ENCODE data around the gene KLHL35.
"Not testable (repeated sequence)": the region's sequence is repeated elsewhere in the genome, so short reads cannot be mapped to it uniquely, and the experiment has no call there.

The KLHL35 gene

DNA sequence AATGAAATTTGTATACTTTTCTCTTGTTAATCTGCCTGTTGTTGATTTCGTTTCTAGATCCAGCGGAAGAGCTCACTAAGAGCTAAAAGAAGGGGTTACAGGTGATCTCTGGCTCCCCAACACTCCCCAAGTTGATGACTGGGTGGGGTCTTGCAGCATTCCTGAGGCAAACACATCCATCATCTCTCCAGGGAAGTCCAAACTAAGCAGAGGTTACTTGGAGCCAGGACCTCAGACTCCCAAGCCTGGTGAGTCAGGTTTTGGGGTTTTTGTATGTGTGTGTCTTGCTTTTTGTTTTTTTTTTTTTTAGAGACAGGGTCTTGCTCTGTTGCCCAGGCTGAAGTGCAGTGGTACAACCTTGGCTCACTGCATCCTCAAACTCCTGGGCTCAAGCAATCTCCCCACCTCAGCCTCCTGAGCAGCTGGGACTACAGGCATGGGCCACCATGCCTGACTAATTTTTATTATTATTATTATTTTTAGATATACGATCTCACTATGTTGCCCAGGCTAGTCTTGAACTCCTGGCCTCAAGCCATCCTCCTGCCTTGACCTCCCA, 45.2 kb downstream of the KLHL35 start:
- no peak for DNase-seq

DNA sequence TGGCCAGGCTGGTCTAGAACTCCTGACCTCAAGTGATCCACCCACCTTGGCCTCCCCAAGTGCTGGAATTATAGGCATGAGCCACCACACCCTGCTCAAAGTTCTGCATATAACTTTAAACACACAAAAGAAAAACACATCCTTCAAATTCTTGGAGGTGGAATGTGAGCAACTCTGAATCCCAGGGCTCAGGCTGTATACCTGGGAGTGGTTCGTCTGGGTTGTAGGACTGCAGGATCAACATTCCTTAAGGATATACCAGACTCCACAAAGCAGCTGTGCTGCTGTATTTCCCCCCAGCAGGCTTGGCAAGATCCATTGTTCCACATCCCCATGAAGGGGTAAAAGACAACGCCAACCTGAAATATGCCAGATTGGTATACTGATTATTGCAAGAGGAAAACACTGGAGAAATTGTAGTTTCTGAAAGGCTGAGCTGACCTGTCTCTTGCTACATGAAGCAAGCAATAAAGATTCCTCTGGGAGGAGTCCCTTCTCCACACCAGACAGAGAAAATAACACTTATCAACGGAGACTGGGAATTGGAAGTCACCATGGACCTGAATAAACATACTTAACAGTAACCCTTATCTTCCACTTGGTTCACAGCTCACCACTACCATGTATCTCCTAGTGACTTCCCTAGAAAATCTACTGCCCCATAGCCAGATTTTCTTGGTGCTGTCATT, 45.9 kb downstream of the KLHL35 start:
- no peak for DNase-seq

DNA sequence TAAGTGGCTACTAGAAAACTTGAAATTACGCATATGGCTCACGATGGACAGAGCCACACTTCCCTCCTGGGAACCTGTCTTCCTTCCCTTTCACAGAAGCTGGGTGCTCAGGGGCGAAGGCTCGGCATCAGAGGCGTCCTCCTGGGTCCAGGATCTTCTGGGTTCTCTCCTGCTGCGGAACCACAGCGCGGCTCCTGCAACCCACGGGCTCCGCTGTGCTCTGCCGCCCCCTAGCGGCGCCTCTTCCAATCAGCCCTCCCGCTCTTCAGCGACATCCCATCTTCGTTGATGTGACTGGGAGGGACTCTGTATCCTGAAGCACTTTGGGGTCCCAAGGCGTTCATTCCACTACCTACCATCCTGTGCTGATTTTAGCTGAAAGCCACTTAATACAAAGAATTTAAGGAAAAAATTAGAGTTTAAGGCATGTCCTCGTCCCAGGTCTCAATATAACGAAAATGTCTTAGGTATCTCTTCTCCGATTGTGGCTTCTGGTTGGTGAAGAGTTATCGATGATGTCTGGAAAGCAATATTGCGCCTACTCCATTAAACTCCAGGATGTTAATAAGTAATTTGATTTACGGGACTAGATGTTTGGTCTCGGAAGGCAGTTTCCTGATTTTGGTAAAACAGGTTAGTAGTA, 48.4 kb downstream of the KLHL35 start:
- peak; percentile 81 for DNase-seq

DNA sequence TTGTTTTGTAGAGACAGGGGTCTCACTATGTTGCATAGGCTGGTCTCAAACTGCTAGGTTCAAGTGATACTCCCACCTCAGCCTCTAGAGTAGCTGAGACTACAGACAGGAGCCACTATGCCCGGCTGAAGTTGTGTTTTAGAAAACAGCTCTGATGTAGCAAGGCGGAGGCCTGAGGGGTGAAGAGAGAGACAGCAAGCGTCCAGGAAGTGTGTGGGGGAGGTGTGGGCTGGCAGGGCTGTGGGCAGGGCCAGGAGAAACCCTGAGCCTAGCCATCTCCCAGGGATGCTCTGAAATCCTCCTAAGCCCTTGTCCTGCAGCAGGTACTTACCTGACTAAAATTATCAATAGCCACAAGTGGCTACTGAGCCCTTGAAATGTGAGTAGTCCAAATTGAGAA, 49.8 kb downstream of the KLHL35 start:
- DNase-seq = peak; percentile 32

DNA sequence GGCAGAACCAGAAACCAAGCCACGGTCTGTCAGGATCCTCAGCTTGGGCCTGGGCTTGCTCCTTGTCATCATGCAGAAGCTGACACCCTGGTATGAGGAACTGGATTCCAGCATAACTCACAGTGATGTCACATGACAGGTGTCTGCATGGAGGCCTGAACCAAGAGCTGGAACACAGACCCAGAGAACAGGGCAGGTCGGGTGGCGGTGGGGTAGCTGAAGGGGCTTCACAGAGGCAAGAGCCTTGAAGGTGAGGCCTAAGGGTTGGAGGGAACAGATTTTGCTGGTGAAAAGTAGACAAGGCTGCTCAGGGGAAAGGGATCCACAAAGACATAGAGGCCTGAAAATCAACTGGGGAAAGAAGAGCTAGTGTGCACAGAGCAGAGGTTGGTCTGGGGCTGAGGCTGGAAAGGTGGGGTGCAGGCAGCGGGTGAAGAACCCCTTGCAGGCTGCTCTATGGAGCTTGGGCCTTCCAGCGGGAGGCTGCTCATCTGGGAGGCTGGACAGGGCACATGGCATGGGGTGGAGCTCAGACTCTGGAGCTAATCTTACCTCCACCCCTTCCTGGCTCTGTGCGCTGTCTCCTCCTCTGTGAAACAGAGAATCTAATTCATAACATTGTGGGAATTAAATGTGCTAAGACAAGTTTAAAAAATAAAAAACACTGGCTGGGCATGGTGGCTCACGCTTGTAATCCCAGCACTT, 52.1 kb downstream of the KLHL35 start:
- no peak for DNase-seq

DNA sequence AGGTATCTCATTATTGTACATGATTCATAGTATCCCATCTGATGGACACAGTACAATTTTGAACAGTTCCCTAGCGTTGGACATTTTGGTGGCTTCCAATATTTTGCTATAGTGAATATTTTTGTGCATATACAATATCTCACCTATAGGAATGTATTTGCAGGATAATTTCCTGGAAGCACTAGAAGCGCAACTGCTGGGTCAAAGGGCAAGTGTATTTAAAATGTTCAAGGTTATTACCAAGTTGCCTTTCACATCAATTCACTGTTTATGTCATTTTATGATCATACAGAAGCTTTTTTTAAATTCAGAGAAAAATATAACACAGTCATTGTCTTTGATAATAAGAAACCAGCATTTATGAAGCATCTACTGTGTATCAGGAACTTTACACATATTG, 52.8 kb downstream of the KLHL35 start:
- DNase-seq = no peak

DNA sequence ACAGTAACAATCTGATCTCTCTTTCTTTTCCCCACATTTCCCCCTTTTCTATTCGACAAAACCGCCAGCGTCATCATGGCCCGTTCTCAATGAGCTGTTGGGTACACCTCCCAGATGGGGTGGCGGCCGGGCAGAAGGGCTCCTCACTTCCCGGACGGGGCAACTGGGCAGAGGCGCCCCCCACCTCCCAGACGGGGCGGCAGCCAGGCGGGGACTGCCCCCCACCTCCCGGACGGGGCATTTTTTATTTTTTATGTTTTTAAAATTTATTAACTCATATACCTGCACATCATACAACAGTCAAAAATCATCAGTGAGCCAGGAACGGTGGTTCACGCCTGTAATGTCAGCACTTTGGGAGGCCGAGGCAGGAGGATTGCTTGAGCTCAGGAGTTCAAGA, 54.2 kb downstream of the KLHL35 start:
- DNase-seq = not testable (repeated sequence)

DNA sequence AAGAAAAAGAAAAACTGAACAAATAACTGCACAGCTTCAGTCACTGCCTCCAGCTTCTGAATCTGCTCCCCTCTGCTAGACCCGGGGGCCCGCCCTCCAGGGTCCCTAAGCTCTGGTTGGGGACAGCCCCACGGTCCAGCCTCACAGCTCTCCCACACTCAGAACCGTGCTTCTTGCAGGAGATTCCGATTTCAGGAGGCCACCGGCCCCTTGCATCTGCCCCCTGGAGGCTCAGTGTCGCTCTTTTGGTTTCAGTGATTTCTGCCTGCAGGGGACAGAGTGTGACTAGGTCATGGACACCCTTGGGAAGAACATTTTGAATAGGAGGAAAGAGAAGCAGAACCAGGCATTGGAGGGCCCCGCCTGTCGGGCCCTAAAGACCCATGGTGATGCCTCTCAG, 56.8 kb downstream of the KLHL35 start:
- no peak for DNase-seq

DNA sequence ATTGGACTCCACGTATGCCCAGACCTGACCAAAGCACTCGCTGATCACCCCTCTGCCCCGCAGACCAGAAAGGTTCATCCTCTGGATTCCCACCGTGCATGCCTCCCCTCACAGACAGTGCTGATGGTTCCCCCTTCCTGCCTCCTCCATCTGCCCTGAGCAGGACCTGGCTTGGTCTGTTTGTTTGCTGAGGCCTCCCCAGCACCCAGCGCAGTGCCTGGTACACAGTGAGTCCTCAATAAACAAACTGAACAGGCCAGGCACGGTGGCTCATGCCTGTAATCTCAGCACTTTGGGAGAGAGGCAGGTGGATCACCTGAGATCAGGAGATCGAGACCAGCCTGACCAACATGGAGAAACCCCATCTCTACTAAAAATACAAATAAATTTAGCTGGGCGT, 57.4 kb downstream of the KLHL35 start:
- DNase-seq = no peak

DNA sequence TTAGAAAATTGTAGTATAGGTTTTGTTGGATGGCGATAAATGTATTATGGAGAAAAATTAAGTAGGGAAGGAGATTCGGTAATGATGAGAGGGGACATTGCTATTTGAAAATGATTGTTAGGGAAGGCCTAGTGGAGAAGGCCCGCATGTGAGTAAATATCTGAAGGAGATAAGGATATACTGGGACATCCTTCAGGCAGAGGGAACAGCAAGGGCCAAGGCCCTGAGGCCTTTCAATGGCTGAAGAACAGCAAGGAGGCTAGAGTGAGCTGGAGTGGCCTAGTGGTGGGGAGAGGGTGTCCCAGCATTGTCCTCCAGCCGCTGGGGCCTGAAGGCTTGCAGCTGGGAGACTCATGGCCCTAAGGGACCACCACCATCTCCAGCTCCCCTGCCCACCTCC, 58.4 kb downstream of the KLHL35 start:
- DNase-seq = no peak

DNA sequence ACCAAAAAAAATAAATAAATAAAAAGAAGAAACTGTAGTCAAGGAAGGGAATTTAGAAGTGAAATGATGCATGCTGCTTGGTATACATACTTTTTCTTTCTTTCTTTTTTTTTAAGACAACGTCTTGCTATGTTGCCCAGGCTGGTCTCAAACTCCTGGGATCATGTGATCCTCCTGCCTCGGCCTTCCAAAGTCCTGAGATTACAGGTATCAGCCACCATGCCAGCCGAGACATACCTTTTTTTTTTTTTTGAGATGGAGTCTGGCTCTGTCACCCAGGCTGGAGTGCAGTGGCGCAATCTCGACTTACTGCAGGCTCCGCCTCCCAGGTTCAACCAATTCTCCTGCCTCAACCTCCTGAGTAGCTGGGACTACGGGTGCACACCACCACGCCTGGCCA, 59.8 kb downstream of the KLHL35 start:
- DNase-seq = no peak
